AG09309 (cell line): ENCODE measurements around the gene FEZF2.

Experiments
- DNase-seq: peaks from one replicate; pipeline ENCODE4 v3.0.0-alpha.2; 2010; ENCODE audit warnings: low read depth
- H3K4me3 ChIP-seq: 2 replicates; pipeline ENCODE4 v1.5.1; 2011; ENCODE audit warnings: mild to moderate bottlenecking, low read depth, low read length, moderate library complexity; ENCODE audit not compliant: control insufficient read depth
- TF ChIP-seq, protein P1 (sequence below): IDR thresholded peaks from 2 replicates; pipeline ENCODE4 v1.5.1; 2011; ENCODE audit warnings: mild to moderate bottlenecking, low read depth, low read length, inconsistent platforms; ENCODE audit not compliant: insufficient read depth, control insufficient read depth; ENCODE audit errors: missing control alignments

FEZF2 gene

GRCh38 chr3:62379321-62379798 lies 6.0 kb upstream of the FEZF2 start:
- DNase-seq: no peak

GRCh38 chr3:62378921-62379320 lies 5.6 kb upstream of the FEZF2 start:
- DNase-seq: no peak
- TF ChIP-seq, protein P1, sequence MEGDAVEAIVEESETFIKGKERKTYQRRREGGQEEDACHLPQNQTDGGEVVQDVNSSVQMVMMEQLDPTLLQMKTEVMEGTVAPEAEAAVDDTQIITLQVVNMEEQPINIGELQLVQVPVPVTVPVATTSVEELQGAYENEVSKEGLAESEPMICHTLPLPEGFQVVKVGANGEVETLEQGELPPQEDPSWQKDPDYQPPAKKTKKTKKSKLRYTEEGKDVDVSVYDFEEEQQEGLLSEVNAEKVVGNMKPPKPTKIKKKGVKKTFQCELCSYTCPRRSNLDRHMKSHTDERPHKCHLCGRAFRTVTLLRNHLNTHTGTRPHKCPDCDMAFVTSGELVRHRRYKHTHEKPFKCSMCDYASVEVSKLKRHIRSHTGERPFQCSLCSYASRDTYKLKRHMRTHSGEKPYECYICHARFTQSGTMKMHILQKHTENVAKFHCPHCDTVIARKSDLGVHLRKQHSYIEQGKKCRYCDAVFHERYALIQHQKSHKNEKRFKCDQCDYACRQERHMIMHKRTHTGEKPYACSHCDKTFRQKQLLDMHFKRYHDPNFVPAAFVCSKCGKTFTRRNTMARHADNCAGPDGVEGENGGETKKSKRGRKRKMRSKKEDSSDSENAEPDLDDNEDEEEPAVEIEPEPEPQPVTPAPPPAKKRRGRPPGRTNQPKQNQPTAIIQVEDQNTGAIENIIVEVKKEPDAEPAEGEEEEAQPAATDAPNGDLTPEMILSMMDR: no peak
- no peak overlapping the region for H3K4me3 ChIP-seq

More at GRCh38 chr3:62379321-62379798, 6.0 kb upstream of the FEZF2 start:
- TF ChIP-seq, protein P1: no peak
- H3K4me3 ChIP-seq: no peak overlapping the region

DNA sequence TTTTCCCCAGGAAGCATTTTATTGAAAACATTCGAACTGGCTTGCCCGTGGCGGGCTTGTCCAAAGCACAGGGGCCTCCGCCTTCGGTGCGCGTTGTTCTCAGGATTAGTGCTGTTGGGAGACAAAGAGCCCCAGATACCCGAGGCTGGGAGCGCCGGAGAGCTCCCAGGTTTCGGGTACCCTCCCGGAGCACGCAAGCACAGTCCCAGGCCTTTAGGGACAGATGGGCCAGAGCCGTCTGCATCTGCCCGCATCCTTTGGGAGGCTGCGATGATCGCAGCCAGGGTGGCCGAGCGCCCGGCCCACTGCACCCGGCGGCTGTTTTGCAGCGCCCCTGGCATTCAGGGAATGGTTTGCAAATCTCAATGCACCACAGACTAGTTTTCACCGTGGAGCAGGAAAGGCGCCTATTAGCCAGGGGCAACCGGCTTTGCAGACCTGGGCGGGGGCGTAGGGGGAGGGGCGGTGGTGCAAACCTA lies 5.0 kb upstream of the FEZF2 start:
- DNase-seq: no peak
- TF ChIP-seq, protein P1: no peak
- H3K4me3 ChIP-seq: no peak overlapping the region

DNA sequence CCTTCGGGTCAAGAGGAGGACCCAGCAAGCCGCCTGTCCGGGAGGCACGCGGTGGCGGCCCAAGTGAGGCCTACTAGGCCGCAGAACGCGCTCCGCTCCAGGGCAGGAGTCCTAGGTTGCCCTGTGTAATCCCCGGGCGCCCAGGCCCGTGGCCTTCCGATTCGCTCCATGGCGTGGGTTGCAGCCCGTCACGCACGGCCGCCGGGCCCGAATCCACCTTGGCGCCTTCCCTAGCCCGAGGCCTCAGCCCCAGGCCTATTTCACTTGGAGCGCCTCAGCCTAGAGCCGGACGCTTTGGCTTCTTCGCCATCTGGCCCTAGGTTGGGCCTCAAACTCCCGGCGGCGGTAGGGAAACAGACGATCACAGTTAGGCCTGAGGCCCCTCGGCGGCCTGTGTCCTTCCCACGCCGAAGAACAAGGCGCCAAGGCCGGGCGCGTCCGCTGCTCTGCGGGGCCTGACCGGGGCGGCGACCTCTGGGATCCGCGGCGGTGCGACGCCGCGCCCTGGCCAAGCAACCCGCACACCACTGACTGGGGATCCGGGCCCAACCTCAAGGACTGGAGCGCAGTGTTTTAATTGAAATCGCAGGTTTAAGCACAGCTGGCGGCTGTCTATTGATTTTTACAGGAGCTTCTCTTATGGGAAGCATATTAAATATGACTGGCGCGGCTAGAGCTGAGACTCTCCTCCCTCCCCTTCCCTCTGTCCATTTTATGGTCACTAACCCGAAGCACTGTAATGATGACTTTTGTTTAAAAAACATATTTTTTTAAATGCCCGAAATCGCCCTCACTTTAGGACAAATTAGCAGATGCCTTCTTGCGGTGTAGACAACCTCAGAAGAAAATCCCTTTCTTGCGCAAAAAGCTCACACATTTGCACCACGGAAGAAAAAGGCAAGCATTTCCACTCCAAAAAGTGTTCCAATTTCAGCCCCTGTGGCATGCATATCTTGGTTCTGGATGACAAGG lies 3.8 kb upstream of the FEZF2 start:
- no peak for DNase-seq
- H3K4me3 ChIP-seq: no peak overlapping the region
- TF ChIP-seq, protein P1: no peak

GRCh38 chr3:62376454-62376720 lies 3.0 kb upstream of the FEZF2 start:
- H3K4me3 ChIP-seq: no peak overlapping the region
- no peak for DNase-seq
- TF ChIP-seq, protein P1: no peak

- TF ChIP-seq, protein P1: no peak
- no peak overlapping the region for H3K4me3 ChIP-seq
Observed at GRCh38 chr3:62375655-62376453, 2.5 kb upstream of the FEZF2 start.

More at GRCh38 chr3:62375655-62376453, 2.5 kb upstream of the FEZF2 start:
- DNase-seq: no peak
